ENCODE results near the gene CRIP1.
A peak's percentile ranks its signal among the peaks of the same experiment; 100 is the strongest.

CRIP1 gene

DNA sequence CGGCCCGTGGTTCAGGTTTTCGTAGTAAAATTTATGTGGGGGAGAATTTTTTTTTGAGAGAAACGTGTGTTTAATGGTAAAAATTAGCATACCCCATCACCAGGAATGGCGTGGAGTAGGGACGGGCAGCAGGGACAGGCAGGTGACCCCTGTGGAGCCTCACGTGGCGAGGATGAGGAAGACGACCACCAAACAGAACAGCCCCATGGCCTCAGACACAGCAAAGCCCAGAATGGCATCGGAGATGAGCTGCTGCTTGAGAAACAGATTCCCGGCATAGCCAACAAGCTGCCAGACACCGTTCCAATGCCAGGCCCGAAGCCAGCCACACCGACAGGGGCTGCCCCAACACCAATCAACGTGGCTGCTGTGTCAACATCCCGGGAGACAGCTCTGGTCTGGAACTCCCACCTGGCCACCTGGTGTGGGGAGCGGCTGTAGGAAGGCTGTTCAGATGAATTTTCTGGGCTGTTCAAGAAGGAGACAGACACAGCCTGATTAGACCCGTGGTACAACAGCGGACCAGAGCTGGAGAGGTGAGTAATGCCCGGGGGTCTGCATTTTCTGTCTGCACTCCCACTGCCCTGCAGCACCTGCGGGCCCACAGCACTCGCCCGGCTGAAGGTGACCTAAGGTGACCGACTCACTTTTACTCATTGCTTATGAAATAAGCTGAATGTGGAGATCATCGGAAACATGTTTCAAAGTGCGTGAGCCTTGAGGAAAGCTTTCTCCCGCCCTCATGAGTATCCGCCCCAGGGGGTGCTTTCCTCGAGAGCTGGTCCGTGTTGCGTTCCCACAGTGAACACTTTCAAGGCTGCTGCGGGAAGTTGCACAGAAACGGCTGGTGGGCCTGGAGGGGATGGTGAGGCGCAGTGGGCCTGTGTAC lies 50.2 kb downstream of the CRIP1 start:
- no peak overlapping the region for H3K4me2 ChIP-seq (ENCODE audit: low read depth, low read length, poor library complexity, severe bottlenecking)
- no peak overlapping the region for H3K9ac ChIP-seq (ENCODE audit: low read depth, low read length, poor library complexity, severe bottlenecking)
- H4K20me1 ChIP-seq (ENCODE audit: insufficient read depth, low read length, poor library complexity, severe bottlenecking) = no peaks in the 10 kb centered on the region
- no peak overlapping the region for H3K4me3 ChIP-seq (ENCODE audit: low read length, poor library complexity, severe bottlenecking)
- H3K9me3 ChIP-seq (ENCODE audit: insufficient read depth, low read depth, low read length) = no peaks in the 10 kb centered on the region
- H3K79me2 ChIP-seq (ENCODE audit: insufficient read depth, low read length) = no peaks in the 10 kb centered on the region
- H3K27me3 ChIP-seq (ENCODE audit: insufficient read depth, low read length, poor library complexity, severe bottlenecking) = no peaks in the 10 kb centered on the region
- H2AFZ ChIP-seq (ENCODE audit: low read length) = no peak overlapping the region
- H3F3A ChIP-seq (ENCODE audit: low read depth) = no peaks in the 10 kb centered on the region
- peaks cover 3% of the 10 kb centered on the region for H3K4me1 ChIP-seq (ENCODE audit: insufficient read depth, low read length, poor library complexity, severe bottlenecking)
- H3K9me2 ChIP-seq (replicated peaks; ENCODE audit: low read depth, low read length) = no peaks in the 10 kb centered on the region
- H3K36me3 ChIP-seq (ENCODE audit: insufficient read depth, low read length) = no peaks in the 10 kb centered on the region
- TF ChIP-seq, protein P1, sequence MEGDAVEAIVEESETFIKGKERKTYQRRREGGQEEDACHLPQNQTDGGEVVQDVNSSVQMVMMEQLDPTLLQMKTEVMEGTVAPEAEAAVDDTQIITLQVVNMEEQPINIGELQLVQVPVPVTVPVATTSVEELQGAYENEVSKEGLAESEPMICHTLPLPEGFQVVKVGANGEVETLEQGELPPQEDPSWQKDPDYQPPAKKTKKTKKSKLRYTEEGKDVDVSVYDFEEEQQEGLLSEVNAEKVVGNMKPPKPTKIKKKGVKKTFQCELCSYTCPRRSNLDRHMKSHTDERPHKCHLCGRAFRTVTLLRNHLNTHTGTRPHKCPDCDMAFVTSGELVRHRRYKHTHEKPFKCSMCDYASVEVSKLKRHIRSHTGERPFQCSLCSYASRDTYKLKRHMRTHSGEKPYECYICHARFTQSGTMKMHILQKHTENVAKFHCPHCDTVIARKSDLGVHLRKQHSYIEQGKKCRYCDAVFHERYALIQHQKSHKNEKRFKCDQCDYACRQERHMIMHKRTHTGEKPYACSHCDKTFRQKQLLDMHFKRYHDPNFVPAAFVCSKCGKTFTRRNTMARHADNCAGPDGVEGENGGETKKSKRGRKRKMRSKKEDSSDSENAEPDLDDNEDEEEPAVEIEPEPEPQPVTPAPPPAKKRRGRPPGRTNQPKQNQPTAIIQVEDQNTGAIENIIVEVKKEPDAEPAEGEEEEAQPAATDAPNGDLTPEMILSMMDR (conservative IDR thresholded peaks at IDR 0.05; ENCODE audit: low read length) = no peak
- no peak for TF ChIP-seq EZH2phosphoT487 (IDR thresholded peaks at IDR 0.05; ENCODE audit: borderline replicate concordance)

DNA sequence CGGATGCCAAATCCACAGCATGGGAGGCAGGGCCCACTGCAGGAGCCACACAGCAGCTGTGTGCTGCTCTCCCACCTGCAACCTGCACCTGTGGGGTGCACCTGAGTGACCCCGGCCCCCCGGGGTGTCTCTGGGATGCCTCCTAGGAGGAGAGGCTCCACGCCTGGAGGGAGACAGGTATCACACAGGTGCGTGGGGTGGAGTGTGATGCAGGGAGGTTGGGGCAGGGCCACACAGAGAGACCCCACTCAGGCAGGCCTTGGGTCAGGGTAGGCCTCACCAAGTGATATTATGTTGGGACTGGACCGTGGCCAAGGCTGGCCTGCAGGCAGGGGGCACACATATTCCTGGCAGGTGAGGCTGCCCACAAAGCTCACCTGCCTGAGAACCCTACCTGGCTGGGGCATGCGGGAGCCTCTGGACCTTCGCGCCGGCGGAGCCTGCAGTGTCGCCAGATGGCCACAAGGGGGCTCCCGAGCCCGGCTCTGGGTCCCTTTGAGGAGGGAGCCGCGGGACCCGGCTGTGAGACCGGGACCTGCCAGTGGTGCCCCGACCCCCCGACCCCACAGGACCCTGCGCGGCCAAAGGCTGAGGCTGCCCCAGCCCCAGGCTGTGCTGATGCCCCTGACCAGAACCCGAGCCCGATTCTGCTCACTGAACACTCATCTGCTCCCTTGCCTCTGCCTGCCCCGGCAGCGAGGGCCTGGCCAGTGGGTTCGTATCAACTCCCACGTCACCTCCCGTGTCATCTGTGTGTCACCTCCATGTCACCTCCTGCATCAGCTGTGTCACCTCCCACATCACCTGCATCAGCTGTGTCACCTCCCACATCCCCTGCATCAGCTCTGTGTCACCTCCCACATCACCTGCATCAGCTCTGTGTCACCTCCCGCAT lies 51.1 kb downstream of the CRIP1 start:
- H3K27me3 ChIP-seq (ENCODE audit: insufficient read depth, low read length, poor library complexity, severe bottlenecking) = no peaks in the 10 kb centered on the region
- H3K4me2 ChIP-seq (ENCODE audit: low read depth, low read length, poor library complexity, severe bottlenecking) = no peak overlapping the region
- H3K36me3 ChIP-seq (ENCODE audit: insufficient read depth, low read length) = no peaks in the 10 kb centered on the region
- H3K9me3 ChIP-seq (ENCODE audit: insufficient read depth, low read depth, low read length) = peaks cover 4% of the 10 kb centered on the region; the same call in 1 of the 2 replicates
- no peaks in the 10 kb centered on the region for H4K20me1 ChIP-seq (ENCODE audit: insufficient read depth, low read length, poor library complexity, severe bottlenecking)
- TF ChIP-seq, protein P1 (conservative IDR thresholded peaks at IDR 0.05; ENCODE audit: low read length) = peak; percentile 81
- no peak for TF ChIP-seq EZH2phosphoT487 (IDR thresholded peaks at IDR 0.05; ENCODE audit: borderline replicate concordance)
- no peaks in the 10 kb centered on the region for H3K79me2 ChIP-seq (ENCODE audit: insufficient read depth, low read length)
- 0 out of 2 replicates have a peak overlapping the region, but pooled peaks have one; percentile 61 for H2AFZ ChIP-seq (ENCODE audit: low read length)
- no peaks in the 10 kb centered on the region for H3K9me2 ChIP-seq (replicated peaks; ENCODE audit: low read depth, low read length)
- H3K4me1 ChIP-seq (ENCODE audit: insufficient read depth, low read length, poor library complexity, severe bottlenecking) = peaks cover 2% of the 10 kb centered on the region
- no peak overlapping the region for H3K9ac ChIP-seq (ENCODE audit: low read depth, low read length, poor library complexity, severe bottlenecking)
- no peak overlapping the region for H3K4me3 ChIP-seq (ENCODE audit: low read length, poor library complexity, severe bottlenecking)
- H3F3A ChIP-seq (ENCODE audit: low read depth) = no peaks in the 10 kb centered on the region
